GM21447 (cell line): ENCODE results near the gene BMERB1.
"Not testable (repeated sequence)": the region's sequence is repeated elsewhere in the genome, so short reads cannot be mapped to it uniquely, and the experiment has no call there.

Experiments used
- ATAC-seq: cut with Tn5 transposase; IDR thresholded peaks from one replicate; pipeline ENCODE4 v1.9.1; 2021; ENCODE audit not compliant: unreplicated experiment

Gene BMERB1

DNA sequence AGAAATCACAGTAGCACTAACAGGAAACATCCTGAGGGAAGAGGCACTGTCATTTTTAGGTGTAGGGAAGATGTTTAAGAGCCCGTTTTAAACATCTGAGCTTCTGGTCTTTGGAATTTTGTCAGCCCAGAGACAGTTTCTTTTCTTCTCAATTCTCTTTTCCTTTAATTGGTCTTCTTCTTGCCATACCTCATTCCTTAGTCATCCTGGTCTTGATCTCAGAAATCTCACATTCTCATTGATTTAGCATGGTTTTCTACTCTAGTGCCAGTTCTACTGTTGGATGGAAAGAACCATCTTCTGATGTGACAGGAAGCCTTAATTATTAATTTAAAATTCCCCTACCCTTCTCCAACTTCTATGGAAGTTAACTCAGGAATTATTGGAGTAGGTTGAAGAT lies 25.4 kb downstream of the BMERB1 start:
- ATAC-seq, result no peak

DNA sequence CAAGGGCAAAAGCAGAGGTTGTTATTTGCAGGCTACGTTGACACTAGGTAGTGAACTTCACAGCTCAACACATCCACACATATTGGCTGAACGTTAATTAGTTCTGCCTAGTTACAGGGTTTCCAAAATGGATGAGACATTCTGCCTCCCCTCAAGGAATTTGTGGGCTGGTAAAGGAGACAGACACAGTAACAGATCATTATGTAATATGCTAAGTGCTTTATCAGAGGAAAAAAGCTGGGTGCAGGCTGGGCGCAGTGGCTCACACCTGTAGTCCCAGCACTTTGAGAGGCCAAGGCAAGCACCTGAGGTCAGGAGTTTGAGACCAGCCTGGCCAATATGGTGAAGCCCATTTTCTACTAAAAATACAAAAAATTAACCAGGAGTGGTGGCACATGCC lies 26.2 kb downstream of the BMERB1 start:
- no peak for ATAC-seq

DNA sequence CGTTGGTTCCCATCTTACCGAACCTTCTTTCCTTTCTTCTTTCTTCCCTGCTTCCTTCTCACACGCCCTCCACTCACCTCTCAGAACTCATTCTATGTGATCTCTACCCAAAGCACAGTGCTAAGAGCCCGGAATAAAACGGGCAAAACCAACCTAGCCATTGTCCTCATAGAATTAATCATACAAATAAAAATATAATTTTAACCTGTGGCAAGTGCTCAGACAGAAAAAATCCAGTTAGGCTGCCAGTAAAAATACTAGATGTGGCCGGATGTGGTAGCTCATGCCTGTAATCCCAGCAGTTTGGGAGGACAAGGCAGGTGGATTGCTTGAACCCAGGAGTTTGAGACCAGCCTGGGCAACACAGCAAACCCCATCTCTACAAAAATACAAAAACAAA lies 27.0 kb downstream of the BMERB1 start:
- ATAC-seq, result no peak

DNA sequence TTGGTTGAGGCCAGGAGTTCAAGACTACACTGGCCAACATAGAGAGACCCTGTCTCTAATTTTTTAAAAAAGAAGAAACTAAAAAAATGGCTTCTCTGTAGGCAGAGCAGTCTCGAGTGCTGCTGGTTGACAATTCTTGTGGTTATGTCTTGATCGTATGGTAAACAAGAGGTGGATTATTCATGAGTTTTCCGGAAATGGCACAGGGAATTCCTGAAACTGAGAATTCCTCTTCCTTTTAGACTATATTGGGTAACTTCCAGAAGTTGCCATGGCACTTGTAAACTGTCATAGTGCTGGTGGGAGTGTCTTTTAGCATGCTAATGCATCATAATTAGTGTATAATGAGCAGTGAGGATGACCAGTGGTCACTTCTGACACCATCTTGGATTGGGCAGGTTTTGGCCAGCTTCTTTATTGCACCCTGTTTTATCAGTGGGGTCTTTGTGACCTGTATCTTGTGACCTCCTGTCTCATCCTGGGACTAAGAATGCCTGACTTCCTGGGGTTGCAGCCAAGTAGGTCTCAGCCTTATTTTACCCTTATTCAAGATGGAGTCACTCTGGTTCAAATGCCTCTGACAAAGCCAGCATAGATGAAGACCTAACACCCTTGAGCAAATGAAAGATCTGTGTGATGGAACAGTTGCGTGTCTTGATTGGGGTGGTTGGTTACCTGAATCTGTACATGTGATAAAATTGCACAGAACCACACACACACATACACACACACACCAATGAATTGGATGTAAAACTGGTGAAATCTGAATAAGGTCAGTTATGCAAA lies 30.2 kb downstream of the BMERB1 start:
- ATAC-seq, result no peak

DNA sequence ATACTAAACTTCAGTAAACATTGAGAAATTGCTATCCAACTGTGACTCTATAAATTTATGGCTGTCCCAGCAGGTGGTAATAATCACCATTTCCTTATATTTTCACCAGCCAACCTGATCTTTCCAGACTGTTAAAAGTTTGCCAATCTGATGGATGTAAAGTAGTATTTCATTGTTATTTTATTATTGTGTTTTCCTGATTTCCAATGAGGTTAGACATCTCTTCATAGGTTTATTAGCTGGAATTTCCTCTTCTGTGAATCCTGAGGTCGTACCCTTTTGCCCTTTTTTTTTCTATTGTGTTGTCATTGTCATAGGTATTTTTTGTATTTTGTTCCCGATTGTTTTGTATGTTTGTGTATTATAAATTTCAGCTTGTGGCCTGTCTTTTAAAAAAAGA lies 31.7 kb downstream of the BMERB1 start:
- ATAC-seq, result no peak

- no peak for ATAC-seq
Measured at GRCh38 chr16:15466886-15467781, 32.7 kb downstream of the BMERB1 start.

DNA sequence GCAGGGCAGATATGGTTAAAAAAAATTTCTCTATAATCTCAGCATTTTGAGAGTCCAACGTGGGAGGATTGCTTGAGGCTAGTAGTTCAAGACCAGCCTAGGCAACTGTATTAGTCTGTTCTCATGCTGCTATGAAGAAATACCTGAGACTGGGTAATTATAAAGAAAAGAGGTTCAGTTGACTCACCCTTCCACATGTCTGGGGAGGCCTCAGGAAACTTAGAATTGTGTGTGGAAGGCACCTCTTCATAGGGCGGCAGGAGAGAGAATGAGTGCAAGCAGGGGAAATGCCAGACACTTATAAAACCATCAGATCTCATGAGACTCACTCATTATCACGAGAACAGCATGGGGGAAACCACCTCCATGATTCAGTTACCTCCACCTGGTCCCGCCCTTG lies 42.6 kb downstream of the BMERB1 start:
- not testable (repeated sequence) for ATAC-seq

- ATAC-seq, result no peak
Measured at GRCh38 chr16:15477802-15478201, 43.4 kb downstream of the BMERB1 start.

DNA sequence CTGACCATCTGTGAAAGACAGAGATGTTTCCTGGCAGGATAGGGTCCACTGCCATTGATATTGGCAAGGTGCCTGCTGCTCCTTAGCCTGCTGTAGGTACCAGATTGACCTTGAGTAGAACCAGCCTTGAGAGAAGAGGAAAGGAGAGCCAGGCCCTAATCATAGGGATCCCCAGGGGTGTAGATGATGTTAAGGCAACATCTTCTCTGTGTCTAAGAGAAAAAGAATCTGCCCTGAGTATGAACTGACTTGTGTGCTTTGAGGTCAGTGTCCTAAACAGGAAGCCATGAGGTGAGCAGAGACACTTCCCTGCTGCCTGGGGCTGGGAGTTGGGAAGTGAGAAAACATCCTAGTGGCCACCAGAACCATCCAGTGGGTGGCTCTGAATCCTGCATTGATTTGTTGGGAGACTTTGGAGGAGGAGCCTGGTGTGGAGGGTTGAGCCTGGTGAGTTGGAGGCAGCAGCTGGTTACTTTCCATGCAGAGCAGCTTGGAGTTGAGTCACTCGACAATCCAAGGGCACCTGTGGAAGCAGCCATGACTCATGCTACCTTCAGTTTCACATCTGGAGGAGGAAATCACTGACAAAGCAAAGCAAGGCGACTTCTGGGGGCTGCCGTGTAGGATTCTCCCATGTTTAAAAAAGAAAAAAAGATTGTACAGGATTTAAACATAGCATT lies 47.8 kb downstream of the BMERB1 start:
- ATAC-seq, result no peak

- ATAC-seq, result no peak
Measured at GRCh38 chr16:15482748-15483298, 48.4 kb downstream of the BMERB1 start.

DNA sequence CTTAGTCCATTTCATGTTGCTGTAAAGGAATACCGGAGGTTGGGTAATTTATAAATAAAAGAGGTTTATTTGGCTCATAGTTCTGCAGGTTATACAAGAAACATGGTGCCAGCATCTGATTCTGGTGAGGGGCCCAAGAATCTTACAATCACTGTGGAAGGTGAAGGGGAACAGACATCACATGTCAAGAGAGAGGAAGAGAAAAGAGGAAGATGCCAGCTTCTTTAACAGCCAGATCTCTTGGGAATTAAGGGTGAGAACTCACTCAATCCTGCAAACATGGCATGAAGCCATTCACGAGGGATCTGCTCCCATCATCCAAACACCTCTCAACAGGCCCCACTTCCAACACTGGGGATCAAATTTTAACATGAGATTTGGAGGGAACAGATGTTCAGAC lies 49.5 kb downstream of the BMERB1 start:
- no peak for ATAC-seq

DNA sequence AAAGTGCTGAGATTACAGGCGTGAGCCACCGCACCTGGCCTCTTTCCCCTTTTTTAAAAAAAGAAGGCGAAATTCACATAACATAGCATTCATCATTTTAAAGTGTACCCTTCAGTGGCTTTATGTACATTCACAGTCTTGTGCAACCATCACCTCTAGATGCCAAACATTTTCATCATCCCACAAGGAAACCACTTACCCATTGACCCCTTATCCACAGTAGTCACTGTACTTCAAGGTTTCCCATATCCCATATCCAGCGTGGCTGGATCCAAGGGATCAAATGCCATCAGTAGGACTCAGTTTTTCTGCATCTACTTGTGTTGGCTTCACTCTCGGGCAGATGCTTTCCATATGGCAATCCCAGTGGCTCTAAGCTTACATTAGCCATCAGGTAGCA lies 50.3 kb downstream of the BMERB1 start:
- ATAC-seq, result no peak

- no peak for ATAC-seq
Measured at GRCh38 chr16:15485175-15485574, 50.8 kb downstream of the BMERB1 start.

GRCh38 chr16:15486661-15487060 lies 52.3 kb downstream of the BMERB1 start:
- ATAC-seq, result no peak

- no peak for ATAC-seq
Measured at GRCh38 chr16:15487336-15488284, 53.2 kb downstream of the BMERB1 start.

DNA sequence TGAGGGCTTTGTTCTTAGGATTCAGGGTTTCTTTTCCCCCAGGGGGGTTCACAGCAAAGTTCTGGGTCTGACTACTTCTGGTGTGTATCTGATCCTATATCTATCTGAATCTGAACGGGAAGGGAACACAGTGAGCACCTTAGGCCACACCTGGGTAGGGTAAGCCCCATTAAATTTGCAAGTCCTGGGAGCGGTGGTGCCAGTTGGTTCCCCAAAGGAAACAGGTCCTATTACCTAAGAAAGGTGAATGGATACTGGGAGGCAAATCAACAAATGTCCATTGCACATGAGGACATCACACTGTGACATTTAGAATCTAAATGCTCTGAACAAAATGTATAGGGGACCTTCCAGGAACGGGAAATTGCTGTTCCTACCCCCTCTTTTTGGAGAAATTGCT lies 54.6 kb downstream of the BMERB1 start:
- ATAC-seq, result no peak

- no peak for ATAC-seq
Measured at GRCh38 chr16:15490123-15490711, 55.8 kb downstream of the BMERB1 start.

- ATAC-seq, result no peak
Measured at GRCh38 chr16:15491411-15491810, 57.0 kb downstream of the BMERB1 start.

DNA sequence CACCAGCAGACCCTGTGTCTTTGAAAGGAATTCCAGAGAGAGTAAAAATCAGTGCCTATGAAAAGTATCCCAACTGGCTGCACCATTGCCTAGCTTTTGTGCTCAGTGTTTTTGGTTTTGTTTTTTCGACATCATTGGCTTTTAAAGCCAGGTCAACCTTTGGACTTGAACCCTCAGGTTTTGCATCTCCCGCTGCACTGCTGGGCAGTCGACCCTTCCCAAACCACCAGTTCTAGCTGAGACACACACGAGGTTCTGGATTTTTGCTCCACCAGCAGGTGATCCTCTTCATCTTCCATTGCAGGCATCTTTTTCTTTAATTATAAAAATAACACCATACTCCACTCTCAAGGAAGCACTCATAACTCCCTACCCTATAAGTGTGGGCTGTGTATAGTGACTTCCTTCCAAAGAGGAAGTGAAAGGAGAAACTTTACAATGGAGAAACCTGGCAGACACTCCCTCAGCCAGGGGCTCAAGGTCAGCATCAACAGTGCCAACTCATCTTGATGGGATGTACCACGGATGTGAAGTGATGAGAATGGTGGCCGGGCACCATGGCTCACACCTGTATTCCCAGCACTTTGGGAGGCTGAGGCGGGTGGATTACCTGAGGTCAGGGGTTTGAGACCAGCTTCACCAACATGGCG lies 57.8 kb downstream of the BMERB1 start:
- no peak for ATAC-seq
